Measurements from ENCODE around the gene MIPOL1. TPM values are rescaled to one million over a fixed set of nuclear protein-coding genes. Genes with fewer than 3 reads are reported as not detected.

MIPOL1 gene
- total and polyA plus RNA-seq, 4 donors: 0.51 to 6.6 (median 1.9) TPM

GRCh38 chr14:37168721-37169120 lies 29.0 kb upstream of the MIPOL1 start:
- H3K9me3 ChIP-seq (ENCODE audit: control insufficient read depth in 4 of 4, low read length in 3 of 4): no peaks in the 10 kb centered on the region
- H3K27me3 ChIP-seq (ENCODE audit: control insufficient read depth in 4 of 4, insufficient read depth in 4 of 4, low read length in 3 of 4): no peaks in the 10 kb centered on the region
- TF ChIP-seq HNF4G (IDR thresholded peaks at IDR 0.05): no peak
- no peak for TF ChIP-seq RAD21 (IDR thresholded peaks at IDR 0.05)
- TF ChIP-seq HNF4A (conservative IDR thresholded peaks at IDR 0.05): no peak
- no peak for TF ChIP-seq GABPA (IDR thresholded peaks at IDR 0.05 in 1 of 2, conservative IDR thresholded peaks at IDR 0.05 in 1 of 2)
- TF ChIP-seq MAX (IDR thresholded peaks at IDR 0.05): no peak
- TF ChIP-seq FOXA2 (IDR thresholded peaks at IDR 0.05): no peak
- no peak for TF ChIP-seq SP1 (IDR thresholded peaks at IDR 0.05)
- TF ChIP-seq REST (IDR thresholded peaks at IDR 0.05): no peak
- TF ChIP-seq CTCF (IDR thresholded peaks at IDR 0.05; ENCODE audit: low read depth, low read length, missing input control): no peak
- TF ChIP-seq FOXA1 (IDR thresholded peaks at IDR 0.05): no peak
- TF ChIP-seq RXRA (IDR thresholded peaks at IDR 0.05): no peak
- no peak for TF ChIP-seq EGR1 (IDR thresholded peaks at IDR 0.05; ENCODE audit: low read depth in 2 of 2)
- no peak for TF ChIP-seq JUND (IDR thresholded peaks at IDR 0.05)
- no peak for TF ChIP-seq TAF1 (conservative IDR thresholded peaks at IDR 0.05)
- TF ChIP-seq YY1 (IDR thresholded peaks at IDR 0.05): no peak
- TF ChIP-seq ATF3 (IDR thresholded peaks at IDR 0.05): no peak
- TF ChIP-seq ZBTB33 (IDR thresholded peaks at IDR 0.05): no peak
- no peaks in the 10 kb centered on the region for H3K36me3 ChIP-seq (ENCODE audit: control insufficient read depth in 4 of 4, insufficient read depth in 3 of 4, low read depth in 1 of 4, low read length in 3 of 4)
- DNase-seq (ENCODE audit: low spot score): peak; percentile 79
- WGBS: 85% methylated on average over 4 of the region's 4 CpGs
- H3K4me1 ChIP-seq (ENCODE audit: control insufficient read depth in 4 of 4, insufficient read depth in 4 of 4, low read length in 3 of 4): peaks cover 0 to 15% (median 7%) of the 10 kb centered on the region in 4 donors
- no peak overlapping the region for H3K27ac ChIP-seq (ENCODE audit: low read depth in 1 of 2, low read length in 2 of 2)
- H3K4me3 ChIP-seq (ENCODE audit: low read depth in 1 of 3, low read length in 3 of 3): no peak overlapping the region
- no peak overlapping the region for H3K9ac ChIP-seq (ENCODE audit: low read depth in 1 of 2, low read length in 2 of 2)
